ENCODE measurements around the gene FAM107B. TPM values are rescaled to one million over a fixed set of nuclear protein-coding genes. Genes with fewer than 3 reads are reported as not detected.

The FAM107B gene
- total RNA-seq, 1 donor from 2014 or later, result 39.0 TPM

GRCh38 chr10:14555807-14556206 lies 218.9 kb downstream of the FAM107B start:
- no peak for DNase-seq (ENCODE audit: low read depth, low spot score)
- no peaks in the 10 kb centered on the region for H3K27me3 Mint-ChIP-seq (ENCODE audit: low read depth)
- peaks cover 37% of the 10 kb centered on the region for H3K4me1 Mint-ChIP-seq
- TF ChIP-seq CTCF (conservative IDR thresholded peaks at IDR 0.05), result no peak
- H3K27ac Mint-ChIP-seq (ENCODE audit: unreplicated experiment), result no peak overlapping the region
- H3K9me3 Mint-ChIP-seq, result no peaks in the 10 kb centered on the region
- H3K4me3 Mint-ChIP-seq, result no peak overlapping the region
- H3K36me3 Mint-ChIP-seq (ENCODE audit: low read depth), result peaks cover 2% of the 10 kb centered on the region

- no peak overlapping the region for H3K27ac Mint-ChIP-seq (ENCODE audit: unreplicated experiment)
- DNase-seq (ENCODE audit: low read depth, low spot score), result no peak
- H3K27me3 Mint-ChIP-seq (ENCODE audit: low read depth), result no peaks in the 10 kb centered on the region
- H3K9me3 Mint-ChIP-seq, result no peaks in the 10 kb centered on the region
- no peaks in the 10 kb centered on the region for H3K36me3 Mint-ChIP-seq (ENCODE audit: low read depth)
- H3K4me1 Mint-ChIP-seq, result peaks cover 28% of the 10 kb centered on the region
- H3K4me3 Mint-ChIP-seq, result no peak overlapping the region
- no peak for TF ChIP-seq CTCF (conservative IDR thresholded peaks at IDR 0.05)
Observed at GRCh38 chr10:14554491-14555205, 220.0 kb downstream of the FAM107B start.

DNA sequence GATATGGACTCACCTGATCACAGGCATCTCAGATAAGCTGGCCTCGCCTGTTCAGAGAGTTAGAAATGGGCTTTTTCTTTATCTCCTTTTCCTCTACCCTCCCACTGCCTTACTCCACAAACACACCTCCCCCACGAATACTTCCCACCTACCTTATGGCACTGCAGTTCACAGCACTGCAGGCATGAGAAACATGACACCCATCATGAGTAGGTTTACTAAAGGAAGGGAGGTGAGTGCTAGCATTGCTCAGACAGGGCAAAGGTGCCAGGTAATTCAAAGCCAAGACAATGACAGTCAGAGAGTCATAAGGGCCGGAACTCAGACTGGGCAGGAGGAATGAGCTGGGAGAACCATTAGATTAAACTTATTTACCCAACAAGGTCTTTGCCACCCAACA lies 220.6 kb downstream of the FAM107B start:
- H3K36me3 Mint-ChIP-seq (ENCODE audit: low read depth), result no peaks in the 10 kb centered on the region
- no peak overlapping the region for H3K4me3 Mint-ChIP-seq
- no peaks in the 10 kb centered on the region for H3K27me3 Mint-ChIP-seq (ENCODE audit: low read depth)
- no peaks in the 10 kb centered on the region for H3K9me3 Mint-ChIP-seq
- no peak for TF ChIP-seq CTCF (conservative IDR thresholded peaks at IDR 0.05)
- H3K4me1 Mint-ChIP-seq, result peaks cover 31% of the 10 kb centered on the region
- no peak overlapping the region for H3K27ac Mint-ChIP-seq (ENCODE audit: unreplicated experiment)
- DNase-seq (ENCODE audit: low read depth, low spot score), result no peak

GRCh38 chr10:14553448-14553847 lies 221.2 kb downstream of the FAM107B start:
- Mint-ChIP-seq H3K36me3 (ENCODE audit: low read depth) (no peaks in the 10 kb centered on the region), H3K27me3 (ENCODE audit: low read depth) (no peaks in the 10 kb centered on the region), H3K27ac (ENCODE audit: unreplicated experiment) (no peak overlapping the region), H3K9me3 (no peaks in the 10 kb centered on the region), H3K4me3 (no peak overlapping the region), H3K4me1 (peaks cover 31% of the 10 kb centered on the region)
- TF ChIP-seq CTCF (conservative IDR thresholded peaks at IDR 0.05), result no peak
- DNase-seq (ENCODE audit: low read depth, low spot score), result no peak

DNA sequence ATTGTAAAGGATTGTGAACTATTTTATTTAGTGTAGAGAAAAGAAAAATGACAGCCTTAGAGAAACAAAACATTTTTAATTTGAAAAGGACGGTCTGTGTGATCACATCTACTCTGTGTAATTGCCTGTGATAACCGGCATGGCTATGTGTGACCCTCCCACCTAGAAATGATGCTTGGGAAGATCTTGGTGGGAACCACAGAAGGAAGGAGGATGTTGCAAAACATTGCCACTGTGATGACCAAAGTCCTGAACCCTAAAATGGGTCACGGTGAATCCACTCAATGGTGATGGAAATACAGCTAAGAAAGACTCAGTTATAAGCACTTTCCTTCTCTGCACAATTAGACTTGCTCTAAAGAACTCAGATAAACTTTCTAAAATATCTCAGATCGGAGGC lies 222.7 kb downstream of the FAM107B start:
- H3K4me1 Mint-ChIP-seq, result peaks cover 33% of the 10 kb centered on the region
- no peaks in the 10 kb centered on the region for H3K9me3 Mint-ChIP-seq
- no peak for TF ChIP-seq CTCF (conservative IDR thresholded peaks at IDR 0.05)
- no peak for DNase-seq (ENCODE audit: low read depth, low spot score)
- H3K27me3 Mint-ChIP-seq (ENCODE audit: low read depth), result no peaks in the 10 kb centered on the region
- H3K36me3 Mint-ChIP-seq (ENCODE audit: low read depth), result peaks cover 2% of the 10 kb centered on the region
- H3K27ac Mint-ChIP-seq (ENCODE audit: unreplicated experiment), result no peak overlapping the region
- no peak overlapping the region for H3K4me3 Mint-ChIP-seq

Measured in neural crest cell (in vitro differentiated cells).